Prostate gland (tissue), 2 donors: ENCODE results near the gene OAS2. TPM values are rescaled to one million over a fixed set of nuclear protein-coding genes. Genes with fewer than 3 reads are reported as not detected.
"Not testable (repeated sequence)": the region's sequence is repeated elsewhere in the genome, so short reads cannot be mapped to it uniquely, and the experiment has no call there.

Experiments used
- DNase-seq: peaks from one replicate; pipeline ENCODE4 v3.0.0-alpha.2; 2019; ENCODE audit warnings: low spot score
- H3K27ac ChIP-seq, 2 donors: fragments of 200-600 bp; sonication (generic); 2 replicates each; pipeline ENCODE4 v1.5.1; 2017 to 2019
- H3K27me3 ChIP-seq: fragments of 200-600 bp; sonication (generic); replicated peaks from 2 replicates; pipeline ENCODE4 v1.5.1; 2019; ENCODE audit not compliant: insufficient read depth
- H3K36me3 ChIP-seq, 2 donors: fragments of 200-600 bp; sonication (generic); 1 replicate in 1 of 2; 2 replicates in 1 of 2; pipeline versions ENCODE4 v1.5.1 to v1.8.1; 2017 to 2019
- H3K4me1 ChIP-seq: fragments of 200-600 bp; sonication (generic); replicated peaks from 2 replicates; pipeline ENCODE4 v1.5.1; 2019
- H3K4me3 ChIP-seq, 2 donors: fragments of 200-600 bp; sonication (generic); 2 replicates each; pipeline ENCODE4 v1.5.1; 2017 to 2019
- H3K9me3 ChIP-seq: fragments of 200-600 bp; sonication (generic); 2 replicates; pipeline ENCODE4 v1.5.1; 2017
- POLR2A ChIP-seq: fragments of 450-650 bp; IDR thresholded peaks from one replicate; pipeline ENCODE4 v1.6.1; 2016; ENCODE audit warnings: antibody characterized with exemption, mild to moderate bottlenecking
- POLR2AphosphoS5 ChIP-seq: sonication (generic); formaldehyde crosslinking; IDR thresholded peaks from one replicate; pipeline ENCODE4 v1.6.1; 2017; ENCODE audit warnings: antibody characterized with exemption
- WGBS: methylation state at CpG from one replicate; pipeline ENCODE4 v1.1.5; 2018; 5-methylcytosine and 5-hydroxymethylcytosine counted together
- intact Hi-C: fragments of 100-400 bp; cut with DNase I; formaldehyde crosslinking; loops from one replicate; pipeline ENCODE4 v1.14.2; 2022
- total RNA-seq, 2 donors: library from RNA; depleted of rRNA; stranded (reverse); fragments of >200 nt; gene quantifications; one replicate each; pipeline ENCODE4 v1.1.0, GENCODE V29; 2016
- TF ChIP-seq, protein P1 (sequence below), 4 experiments: fragments of 200-600 bp in 2 of 4; fragments of 450-650 bp in 2 of 4; sonication (generic) in 2 of 4; IDR thresholded peaks; 1 replicate in 3 of 4; 2 replicates in 1 of 4; pipeline ENCODE4 v1.5.1; 2016 to 2019; ENCODE audit warnings: antibody characterized with exemption in 4 of 4, mild to moderate bottlenecking in 2 of 4, moderate library complexity in 2 of 4

OAS2 gene
- total RNA-seq, 2 donors from 2014 or later, result 9.7 to 12.4 TPM

DNA sequence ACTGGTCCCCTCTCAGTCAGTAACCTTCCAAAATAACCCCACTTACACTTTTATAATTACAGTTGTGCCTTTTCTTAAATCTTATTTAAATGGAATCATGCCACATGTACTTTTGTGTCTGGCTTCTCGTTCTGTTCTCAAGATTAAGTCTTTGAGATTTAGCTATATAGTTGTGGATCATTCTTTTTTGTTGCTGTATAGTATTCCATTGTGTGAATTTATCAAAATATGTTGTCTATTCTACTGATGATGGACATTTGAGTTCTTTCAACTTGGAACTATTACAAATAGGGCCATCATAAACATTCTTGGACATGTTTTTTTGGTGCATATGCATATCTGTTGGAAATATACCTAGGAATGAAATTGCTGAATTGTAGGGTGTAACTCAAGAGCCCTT, 31.0 kb upstream of the OAS2 start:
- Histone ChIP-seq H3K27me3 (no peaks in the 10 kb centered on the region), H3K36me3 (no peaks in the 10 kb centered on the region), H3K27ac (no peak overlapping the region), H3K9me3 (no peaks in the 10 kb centered on the region), H3K4me3 (no peak overlapping the region), H3K4me1 (no peaks in the 10 kb centered on the region)
- 0% methylated on average over 1 of the region's 1 CpG for WGBS
- intact Hi-C loops, result no loop called here
- DNase-seq, result no peak
- TF ChIP-seq, protein P1, sequence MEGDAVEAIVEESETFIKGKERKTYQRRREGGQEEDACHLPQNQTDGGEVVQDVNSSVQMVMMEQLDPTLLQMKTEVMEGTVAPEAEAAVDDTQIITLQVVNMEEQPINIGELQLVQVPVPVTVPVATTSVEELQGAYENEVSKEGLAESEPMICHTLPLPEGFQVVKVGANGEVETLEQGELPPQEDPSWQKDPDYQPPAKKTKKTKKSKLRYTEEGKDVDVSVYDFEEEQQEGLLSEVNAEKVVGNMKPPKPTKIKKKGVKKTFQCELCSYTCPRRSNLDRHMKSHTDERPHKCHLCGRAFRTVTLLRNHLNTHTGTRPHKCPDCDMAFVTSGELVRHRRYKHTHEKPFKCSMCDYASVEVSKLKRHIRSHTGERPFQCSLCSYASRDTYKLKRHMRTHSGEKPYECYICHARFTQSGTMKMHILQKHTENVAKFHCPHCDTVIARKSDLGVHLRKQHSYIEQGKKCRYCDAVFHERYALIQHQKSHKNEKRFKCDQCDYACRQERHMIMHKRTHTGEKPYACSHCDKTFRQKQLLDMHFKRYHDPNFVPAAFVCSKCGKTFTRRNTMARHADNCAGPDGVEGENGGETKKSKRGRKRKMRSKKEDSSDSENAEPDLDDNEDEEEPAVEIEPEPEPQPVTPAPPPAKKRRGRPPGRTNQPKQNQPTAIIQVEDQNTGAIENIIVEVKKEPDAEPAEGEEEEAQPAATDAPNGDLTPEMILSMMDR (IDR thresholded peaks at IDR 0.05), result no peak
- TF ChIP-seq POLR2A (no peak), POLR2AphosphoS5 (no peak)

DNA sequence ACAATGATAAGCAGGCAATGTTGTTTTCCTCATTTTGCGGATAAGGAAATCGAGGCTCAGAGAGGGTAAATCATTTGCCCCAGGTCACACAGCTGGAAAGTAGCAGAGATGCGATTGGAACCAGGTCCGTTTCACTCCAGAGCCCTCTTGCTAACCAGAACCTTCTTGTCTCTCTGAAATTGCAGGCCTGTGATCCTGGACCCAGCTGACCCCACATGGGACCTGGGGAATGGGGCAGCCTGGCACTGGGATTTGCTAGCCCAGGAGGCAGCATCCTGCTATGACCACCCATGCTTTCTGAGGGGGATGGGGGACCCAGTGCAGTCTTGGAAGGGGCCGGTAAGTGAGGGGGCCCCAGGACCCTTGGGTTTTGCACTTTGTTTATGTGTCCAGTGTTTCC, 30.6 kb upstream of the OAS2 start:
- no peak for TF ChIP-seq POLR2AphosphoS5
- TF ChIP-seq POLR2A, result no peak
- TF ChIP-seq, protein P1 (IDR thresholded peaks at IDR 0.05), result no peak
- intact Hi-C loops, result no loop called here
- DNase-seq, result no peak
- Histone ChIP-seq H3K4me1 (no peaks in the 10 kb centered on the region), H3K27me3 (no peaks in the 10 kb centered on the region), H3K9me3 (no peaks in the 10 kb centered on the region), H3K4me3 (no peak overlapping the region), H3K36me3 (no peaks in the 10 kb centered on the region), H3K27ac (no peak overlapping the region)
- WGBS, result 94% methylated on average over 5 of the region's 5 CpGs

DNA sequence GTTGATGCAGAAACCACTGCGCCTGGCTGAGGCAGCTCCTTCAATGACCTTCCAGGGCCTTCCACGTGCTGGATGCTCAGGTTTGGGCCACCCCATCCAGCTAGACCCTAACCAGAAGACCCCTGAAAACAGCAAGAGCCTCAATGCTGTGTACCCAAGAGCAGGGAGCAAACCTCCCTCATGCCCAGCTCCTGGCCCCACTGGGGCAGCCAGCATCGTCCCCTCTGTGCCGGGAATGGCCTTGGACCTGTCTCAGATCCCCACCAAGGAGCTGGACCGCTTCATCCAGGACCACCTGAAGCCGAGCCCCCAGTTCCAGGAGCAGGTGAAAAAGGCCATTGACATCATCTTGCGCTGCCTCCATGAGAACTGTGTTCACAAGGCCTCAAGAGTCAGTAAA, 29.5 kb upstream of the OAS2 start:
- 92% methylated on average over 7 of the region's 7 CpGs for WGBS
- TF ChIP-seq POLR2A (no peak), POLR2AphosphoS5 (no peak)
- TF ChIP-seq, protein P1 (IDR thresholded peaks at IDR 0.05), result no peak
- H3K27me3 ChIP-seq, result no peaks in the 10 kb centered on the region
- H3K4me1 ChIP-seq, result no peaks in the 10 kb centered on the region
- no peaks in the 10 kb centered on the region for H3K9me3 ChIP-seq
- H3K4me3 ChIP-seq, result no peak overlapping the region
- no peaks in the 10 kb centered on the region for H3K36me3 ChIP-seq
- intact Hi-C loops, result no loop called here
- DNase-seq, result no peak
- no peak overlapping the region for H3K27ac ChIP-seq

DNA sequence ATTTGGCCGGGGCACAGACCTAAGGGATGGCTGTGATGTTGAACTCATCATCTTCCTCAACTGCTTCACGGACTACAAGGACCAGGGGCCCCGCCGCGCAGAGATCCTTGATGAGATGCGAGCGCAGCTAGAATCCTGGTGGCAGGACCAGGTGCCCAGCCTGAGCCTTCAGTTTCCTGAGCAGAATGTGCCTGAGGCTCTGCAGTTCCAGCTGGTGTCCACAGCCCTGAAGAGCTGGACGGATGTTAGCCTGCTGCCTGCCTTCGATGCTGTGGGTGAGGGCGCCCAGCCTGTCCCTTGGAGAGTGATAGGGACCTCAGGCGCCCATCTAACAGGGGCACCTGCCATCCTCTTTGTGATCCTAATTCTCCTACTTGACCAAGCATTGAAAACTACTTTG, 27.6 kb upstream of the OAS2 start:
- Histone ChIP-seq H3K4me1 (no peaks in the 10 kb centered on the region), H3K27me3 (no peaks in the 10 kb centered on the region), H3K27ac (no peak overlapping the region), H3K36me3 (no peaks in the 10 kb centered on the region), H3K9me3 (no peaks in the 10 kb centered on the region), H3K4me3 (no peak overlapping the region)
- WGBS, result 92% methylated on average over 11 of the region's 11 CpGs
- DNase-seq, result no peak
- no peak for TF ChIP-seq POLR2AphosphoS5
- intact Hi-C loops, result no loop called here

DNA sequence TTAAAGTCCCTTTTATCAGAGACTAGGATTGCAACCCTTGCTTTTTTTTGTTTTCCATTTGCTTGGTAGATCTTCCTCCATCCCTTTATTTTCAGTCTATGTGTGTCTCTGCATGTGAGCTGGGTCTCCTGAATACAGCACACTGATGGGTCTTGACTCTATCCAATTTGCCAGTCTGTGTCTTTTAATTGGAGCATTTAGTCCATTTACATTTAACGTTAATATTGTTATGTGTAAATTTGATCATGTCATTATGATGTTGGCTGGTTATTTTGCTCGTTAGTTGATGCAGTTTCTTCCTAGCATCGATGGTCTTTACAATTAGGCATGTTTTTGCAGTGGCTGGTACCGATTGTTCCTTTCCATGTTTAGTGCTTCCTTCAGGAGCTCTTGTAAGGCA, 21.2 kb upstream of the OAS2 start:
- H3K27me3 ChIP-seq, H3K36me3 ChIP-seq, DNase-seq, H3K4me3 ChIP-seq, H3K27ac ChIP-seq, H3K9me3 ChIP-seq, H3K4me1 ChIP-seq, intact Hi-C loops: not testable (repeated sequence)
- 97% methylated on average over 4 of the region's 4 CpGs for WGBS

DNA sequence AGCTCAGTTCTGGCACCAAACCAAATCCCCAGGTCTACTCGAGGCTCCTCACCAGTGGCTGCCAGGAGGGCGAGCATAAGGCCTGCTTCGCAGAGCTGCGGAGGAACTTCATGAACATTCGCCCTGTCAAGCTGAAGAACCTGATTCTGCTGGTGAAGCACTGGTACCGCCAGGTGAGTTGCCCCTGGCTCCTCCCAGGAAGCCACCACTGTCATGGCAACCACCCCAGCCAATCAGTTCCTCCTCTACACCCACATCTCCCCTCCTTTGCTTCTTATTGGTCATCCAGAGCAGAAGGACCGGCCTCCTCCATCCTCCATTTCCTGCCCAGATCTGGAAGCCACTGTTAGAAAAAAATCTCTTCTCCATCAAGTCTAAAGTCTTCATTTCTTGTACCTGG, 17.2 kb upstream of the OAS2 start:
- H3K36me3 ChIP-seq, result no peaks in the 10 kb centered on the region
- WGBS, result 74% methylated on average over 7 of the region's 7 CpGs
- H3K9me3 ChIP-seq, result no peaks in the 10 kb centered on the region
- intact Hi-C loops, result no loop called here
- no peak for DNase-seq
- no peaks in the 10 kb centered on the region for H3K4me1 ChIP-seq
- H3K4me3 ChIP-seq, result no peak overlapping the region
- TF ChIP-seq, protein P1 (IDR thresholded peaks at IDR 0.05), result no peak
- TF ChIP-seq POLR2A (no peak), POLR2AphosphoS5 (no peak)
- H3K27ac ChIP-seq, result no peak overlapping the region
- no peaks in the 10 kb centered on the region for H3K27me3 ChIP-seq
